Measurements from ENCODE around the gene ACOXL.
A peak's percentile ranks its signal among the peaks of the same experiment; 100 is the strongest.

ACOXL gene

GRCh38 chr2:110718382-110718781 lies 14.0 kb upstream of the ACOXL start:
- DNase-seq (ENCODE audit: low read depth in 4 of 4, low spot score in 1 of 4), result no peak

- no peak for DNase-seq (ENCODE audit: low read depth in 4 of 4, low spot score in 1 of 4)
Measured at GRCh38 chr2:110718990-110719389, 13.4 kb upstream of the ACOXL start.

GRCh38 chr2:110720547-110720946 lies 11.8 kb upstream of the ACOXL start:
- no peak for DNase-seq (ENCODE audit: low read depth in 4 of 4, low spot score in 1 of 4)

- no peak for DNase-seq (ENCODE audit: low read depth in 4 of 4, low spot score in 1 of 4)
Measured at GRCh38 chr2:110724820-110725219, 7.6 kb upstream of the ACOXL start.

GRCh38 chr2:110725370-110725769 lies 7.0 kb upstream of the ACOXL start:
- no peak for DNase-seq (ENCODE audit: low read depth in 4 of 4, low spot score in 1 of 4)

GRCh38 chr2:110725859-110726258 lies 6.5 kb upstream of the ACOXL start:
- no peak for DNase-seq (ENCODE audit: low read depth in 4 of 4, low spot score in 1 of 4)

GRCh38 chr2:110726285-110726684 lies 6.1 kb upstream of the ACOXL start:
- no peak for DNase-seq (ENCODE audit: low read depth in 4 of 4, low spot score in 1 of 4)

GRCh38 chr2:110727923-110728322 lies 4.5 kb upstream of the ACOXL start:
- DNase-seq (ENCODE audit: low read depth in 4 of 4, low spot score in 1 of 4), result no peak

- no peak for DNase-seq (ENCODE audit: low read depth in 4 of 4, low spot score in 1 of 4)
Measured at GRCh38 chr2:110729106-110729505, 3.3 kb upstream of the ACOXL start.

GRCh38 chr2:110731064-110731463 lies 1.3 kb upstream of the ACOXL start:
- no peak for DNase-seq (ENCODE audit: low read depth in 4 of 4, low spot score in 1 of 4)

- DNase-seq (ENCODE audit: low read depth in 4 of 4, low spot score in 1 of 4), result no peak
Measured at GRCh38 chr2:110735366-110735765, 3.0 kb downstream of the ACOXL start.

GRCh38 chr2:110737783-110738182 lies 5.4 kb downstream of the ACOXL start:
- DNase-seq (ENCODE audit: low read depth in 4 of 4, low spot score in 1 of 4), result no peak

GRCh38 chr2:110740747-110741349 lies 8.5 kb downstream of the ACOXL start:
- no peak for DNase-seq (ENCODE audit: low read depth in 4 of 4, low spot score in 1 of 4)

- no peak for DNase-seq (ENCODE audit: low read depth in 4 of 4, low spot score in 1 of 4)
Measured at GRCh38 chr2:110741491-110741980, 9.2 kb downstream of the ACOXL start.

- no peak for DNase-seq (ENCODE audit: low read depth in 4 of 4, low spot score in 1 of 4)
Measured at GRCh38 chr2:110742412-110742811, 10.0 kb downstream of the ACOXL start.

GRCh38 chr2:110743600-110743999 lies 11.2 kb downstream of the ACOXL start:
- DNase-seq (ENCODE audit: low read depth in 4 of 4, low spot score in 1 of 4), result no peak

- no peak for DNase-seq (ENCODE audit: low read depth in 4 of 4, low spot score in 1 of 4)
Measured at GRCh38 chr2:110744429-110744828, 12.1 kb downstream of the ACOXL start.

- no peak for DNase-seq (ENCODE audit: low read depth in 4 of 4, low spot score in 1 of 4)
Measured at GRCh38 chr2:110745048-110745447, 12.7 kb downstream of the ACOXL start.

- DNase-seq (ENCODE audit: low read depth in 4 of 4, low spot score in 1 of 4), result no peak
Measured at GRCh38 chr2:110746586-110747521, 14.5 kb downstream of the ACOXL start.

- DNase-seq (ENCODE audit: low read depth in 4 of 4, low spot score in 1 of 4), result no peak
Measured at GRCh38 chr2:110747522-110748488, 15.4 kb downstream of the ACOXL start.

- DNase-seq (ENCODE audit: low read depth in 4 of 4, low spot score in 1 of 4), result peak in 3 of 4 experiments; percentile 27 to 61 (median 52)
Measured at GRCh38 chr2:110748489-110748867, 16.1 kb downstream of the ACOXL start.
